ENCODE data around the gene SPINK5.

DNA sequence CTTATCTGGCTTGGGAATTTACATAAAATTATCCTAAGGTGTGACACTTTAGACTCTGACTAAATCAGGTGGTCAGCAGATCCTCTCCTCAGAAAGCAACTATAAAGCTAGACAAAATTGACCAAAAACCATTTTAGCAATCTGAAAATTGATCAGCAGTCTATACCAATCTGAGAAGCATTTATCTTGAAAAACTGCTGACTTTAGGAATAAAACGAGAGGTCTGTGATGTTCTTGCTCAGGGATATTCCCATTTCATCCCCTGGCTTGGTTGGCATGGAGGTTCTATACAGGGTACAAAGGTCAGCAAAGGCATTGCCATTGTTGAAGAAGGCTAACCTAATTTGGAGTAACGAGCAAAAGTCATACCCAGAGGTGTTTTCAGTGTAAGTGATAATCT, 11.7 kb downstream of the SPINK5 start:
- TF ChIP-seq, protein P1, sequence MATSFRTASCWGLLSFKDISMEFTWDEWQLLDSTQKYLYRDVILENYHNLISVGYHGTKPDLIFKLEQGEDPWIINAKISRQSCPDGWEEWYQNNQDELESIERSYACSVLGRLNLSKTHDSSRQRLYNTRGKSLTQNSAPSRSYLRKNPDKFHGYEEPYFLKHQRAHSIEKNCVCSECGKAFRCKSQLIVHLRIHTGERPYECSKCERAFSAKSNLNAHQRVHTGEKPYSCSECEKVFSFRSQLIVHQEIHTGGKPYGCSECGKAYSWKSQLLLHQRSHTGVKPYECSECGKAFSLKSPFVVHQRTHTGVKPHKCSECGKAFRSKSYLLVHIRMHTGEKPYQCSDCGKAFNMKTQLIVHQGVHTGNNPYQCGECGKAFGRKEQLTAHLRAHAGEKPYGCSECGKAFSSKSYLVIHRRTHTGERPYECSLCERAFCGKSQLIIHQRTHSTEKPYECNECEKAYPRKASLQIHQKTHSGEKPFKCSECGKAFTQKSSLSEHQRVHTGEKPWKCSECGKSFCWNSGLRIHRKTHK (tag by site-specific recombination; IDR thresholded peaks at IDR 0.05): no peak
- TF ChIP-seq, protein P2, sequence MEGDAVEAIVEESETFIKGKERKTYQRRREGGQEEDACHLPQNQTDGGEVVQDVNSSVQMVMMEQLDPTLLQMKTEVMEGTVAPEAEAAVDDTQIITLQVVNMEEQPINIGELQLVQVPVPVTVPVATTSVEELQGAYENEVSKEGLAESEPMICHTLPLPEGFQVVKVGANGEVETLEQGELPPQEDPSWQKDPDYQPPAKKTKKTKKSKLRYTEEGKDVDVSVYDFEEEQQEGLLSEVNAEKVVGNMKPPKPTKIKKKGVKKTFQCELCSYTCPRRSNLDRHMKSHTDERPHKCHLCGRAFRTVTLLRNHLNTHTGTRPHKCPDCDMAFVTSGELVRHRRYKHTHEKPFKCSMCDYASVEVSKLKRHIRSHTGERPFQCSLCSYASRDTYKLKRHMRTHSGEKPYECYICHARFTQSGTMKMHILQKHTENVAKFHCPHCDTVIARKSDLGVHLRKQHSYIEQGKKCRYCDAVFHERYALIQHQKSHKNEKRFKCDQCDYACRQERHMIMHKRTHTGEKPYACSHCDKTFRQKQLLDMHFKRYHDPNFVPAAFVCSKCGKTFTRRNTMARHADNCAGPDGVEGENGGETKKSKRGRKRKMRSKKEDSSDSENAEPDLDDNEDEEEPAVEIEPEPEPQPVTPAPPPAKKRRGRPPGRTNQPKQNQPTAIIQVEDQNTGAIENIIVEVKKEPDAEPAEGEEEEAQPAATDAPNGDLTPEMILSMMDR (tag by site-specific recombination; IDR thresholded peaks at IDR 0.05): no peak
- TF ChIP-seq, protein P3, sequence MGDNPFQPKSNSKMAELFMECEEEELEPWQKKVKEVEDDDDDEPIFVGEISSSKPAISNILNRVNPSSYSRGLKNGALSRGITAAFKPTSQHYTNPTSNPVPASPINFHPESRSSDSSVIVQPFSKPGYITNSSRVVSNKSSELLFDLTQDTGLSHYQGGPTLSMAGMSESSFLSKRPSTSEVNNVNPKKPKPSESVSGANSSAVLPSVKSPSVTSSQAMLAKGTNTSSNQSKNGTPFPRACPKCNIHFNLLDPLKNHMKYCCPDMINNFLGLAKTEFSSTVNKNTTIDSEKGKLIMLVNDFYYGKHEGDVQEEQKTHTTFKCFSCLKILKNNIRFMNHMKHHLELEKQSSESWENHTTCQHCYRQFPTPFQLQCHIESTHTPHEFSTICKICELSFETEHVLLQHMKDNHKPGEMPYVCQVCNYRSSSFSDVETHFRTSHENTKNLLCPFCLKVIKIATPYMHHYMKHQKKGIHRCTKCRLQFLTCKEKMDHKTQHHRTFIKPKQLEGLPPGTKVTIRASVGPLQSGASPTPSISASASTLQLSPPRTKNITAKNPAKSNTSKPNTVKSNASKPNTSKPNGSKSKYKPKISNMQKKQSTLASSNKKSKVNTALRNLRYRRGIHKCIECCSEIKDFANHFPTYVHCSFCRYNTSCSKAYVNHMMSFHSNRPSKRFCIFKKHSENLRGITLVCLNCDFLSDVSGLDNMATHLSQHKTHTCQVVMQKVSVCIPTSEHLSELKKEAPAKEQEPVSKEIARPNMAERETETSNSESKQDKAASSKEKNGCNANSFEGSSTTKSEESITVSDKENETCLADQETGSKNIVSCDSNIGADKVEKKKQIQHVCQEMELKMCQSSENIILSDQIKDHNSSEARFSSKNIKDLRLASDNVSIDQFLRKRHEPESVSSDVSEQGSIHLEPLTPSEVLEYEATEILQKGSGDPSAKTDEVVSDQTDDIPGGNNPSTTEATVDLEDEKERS (tag by site-specific recombination; IDR thresholded peaks at IDR 0.05): no peak
- no peak for TF ChIP-seq ZSCAN30 (tag by site-specific recombination; IDR thresholded peaks at IDR 0.05)
- TF ChIP-seq ZNF133 (tag by site-specific recombination; IDR thresholded peaks at IDR 0.05): no peak
- no peak for TF ChIP-seq REPIN1 (tag by site-specific recombination; IDR thresholded peaks at IDR 0.05; ENCODE audit: low read depth)
